BLaER1 (cell line): ENCODE results near the gene ELP6.

Experiments used
- H3K27ac ChIP-seq: shearing (Covaris generic); formaldehyde crosslinking; 2 replicates; pipeline ENCODE4 v1.8.1; 2022
- H3K27me3 ChIP-seq: shearing (Covaris generic); formaldehyde crosslinking; 2 replicates; pipeline ENCODE4 v1.8.1; 2022
- H3K36me3 ChIP-seq: shearing (Covaris generic); formaldehyde crosslinking; 2 replicates; pipeline ENCODE4 v1.8.1; 2022
- H3K4me1 ChIP-seq: shearing (Covaris generic); formaldehyde crosslinking; 2 replicates; pipeline ENCODE4 v1.8.1; 2022
- H3K4me2 ChIP-seq: shearing (Covaris generic); formaldehyde crosslinking; 2 replicates; pipeline ENCODE4 v1.8.1; 2022
- H3K4me3 ChIP-seq: shearing (Covaris generic); formaldehyde crosslinking; 2 replicates; pipeline ENCODE4 v1.8.1; 2022
- H3K9ac ChIP-seq: shearing (Covaris generic); formaldehyde crosslinking; 2 replicates; pipeline ENCODE4 v1.8.1; 2022
- H3K9me3 ChIP-seq: shearing (Covaris generic); formaldehyde crosslinking; 2 replicates; pipeline ENCODE4 v1.8.1; 2022
- H4K20me1 ChIP-seq: shearing (Covaris generic); formaldehyde crosslinking; 2 replicates; pipeline ENCODE4 v1.8.1; 2022
- Cebpa-rat ChIP-seq: shearing (Covaris generic); IDR thresholded peaks from 2 replicates; pipeline ENCODE4 v1.8.1; 2022

ELP6 gene

DNA sequence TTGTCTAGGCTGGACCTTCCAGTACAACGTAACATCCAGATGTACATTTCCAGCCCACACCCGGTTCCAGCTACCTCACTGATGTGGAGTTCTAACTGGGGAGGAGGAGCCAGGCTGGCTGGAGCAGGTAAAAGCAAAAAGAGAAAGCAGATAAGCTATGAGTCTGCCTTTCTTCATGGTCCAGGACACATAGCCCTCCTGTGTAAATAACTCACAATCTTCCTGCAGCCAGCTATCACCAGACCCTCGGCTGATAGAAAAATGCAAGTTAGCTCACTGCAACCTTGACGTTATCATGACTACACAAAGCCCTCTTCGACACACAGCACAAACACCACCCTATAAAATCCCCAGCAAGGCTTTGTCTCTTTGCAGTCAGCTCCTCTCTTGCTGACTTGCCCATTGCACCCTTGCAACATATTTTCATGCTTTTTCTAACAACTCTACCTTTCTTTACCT, 20.5 kb upstream of the ELP6 start:
- H3K27ac ChIP-seq: no peak overlapping the region
- H3K9me3 ChIP-seq: 0 out of 2 replicates have a peak, but pooled peaks cover 6% of the 10 kb centered on the region
- TF ChIP-seq Cebpa-rat: no peak
- H3K27me3 ChIP-seq: no peaks in the 10 kb centered on the region
- no peak overlapping the region for H3K9ac ChIP-seq
- H3K4me1 ChIP-seq: no peaks in the 10 kb centered on the region
- H3K36me3 ChIP-seq: no peaks in the 10 kb centered on the region
- H3K4me3 ChIP-seq: no peak overlapping the region
- H3K4me2 ChIP-seq: no peak overlapping the region
- no peaks in the 10 kb centered on the region for H4K20me1 ChIP-seq

DNA sequence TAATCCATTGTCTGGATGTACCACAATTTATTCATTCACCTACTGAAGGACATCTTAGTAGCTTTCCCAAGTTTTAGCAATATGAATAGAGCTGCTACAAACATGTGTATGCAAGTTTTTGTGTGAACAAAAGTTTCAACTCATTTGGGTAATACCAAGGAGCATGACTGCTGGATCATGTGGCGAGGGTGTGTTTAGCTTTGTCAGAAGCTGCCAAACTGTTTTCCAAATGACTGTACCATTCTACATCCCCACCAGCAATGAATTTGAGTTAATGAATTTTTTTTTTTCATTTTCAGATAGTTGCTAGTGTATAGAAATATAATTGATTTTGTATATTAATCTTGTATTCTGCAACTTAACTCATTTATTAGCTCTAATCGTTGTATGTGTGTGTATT, 20.0 kb upstream of the ELP6 start:
- H3K9ac ChIP-seq: no peak overlapping the region
- H3K36me3 ChIP-seq: no peaks in the 10 kb centered on the region
- H3K4me3 ChIP-seq: no peak overlapping the region
- TF ChIP-seq Cebpa-rat: no peak
- no peaks in the 10 kb centered on the region for H4K20me1 ChIP-seq
- no peaks in the 10 kb centered on the region for H3K4me1 ChIP-seq
- no peak overlapping the region for H3K27ac ChIP-seq
- no peaks in the 10 kb centered on the region for H3K27me3 ChIP-seq
- H3K9me3 ChIP-seq: peaks cover 12% of the 10 kb centered on the region; the same call in 1 of the 2 replicates
- H3K4me2 ChIP-seq: no peak overlapping the region

DNA sequence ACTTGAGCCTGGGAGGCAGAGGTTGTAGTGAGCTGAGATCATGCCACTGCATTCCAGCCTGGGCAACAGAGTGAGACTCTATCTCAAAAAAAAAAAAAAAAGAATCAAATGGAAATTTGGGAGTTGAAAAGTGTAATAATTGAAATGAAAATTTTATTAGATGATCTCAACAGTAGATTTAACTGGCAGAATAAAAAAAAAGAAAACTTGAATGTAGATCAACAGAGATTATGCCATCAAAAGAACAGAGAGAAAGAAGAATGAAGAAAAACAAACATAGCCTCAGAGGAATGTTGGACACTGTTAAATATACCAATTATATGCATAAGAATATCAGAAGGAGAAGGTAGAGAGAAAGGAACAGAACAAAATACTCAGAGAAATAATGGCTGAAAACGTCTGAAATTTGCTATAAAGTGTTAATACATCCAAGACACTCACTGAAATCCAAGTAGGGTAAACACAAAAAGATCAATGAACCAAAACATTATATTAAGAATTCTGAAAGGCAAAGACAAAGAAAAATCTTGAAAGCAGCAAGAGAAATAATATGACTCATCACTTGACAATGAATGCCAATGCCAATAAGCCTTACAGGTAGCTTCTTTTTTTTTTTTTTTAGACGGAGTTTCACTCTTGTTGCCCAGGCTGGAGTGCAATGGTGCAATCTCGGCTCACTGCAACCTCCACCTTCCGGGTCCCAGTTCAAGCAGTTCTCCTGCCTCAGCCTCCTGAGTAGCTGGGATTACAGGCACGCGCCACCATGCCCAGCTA, 14.6 kb upstream of the ELP6 start:
- Histone ChIP-seq H4K20me1 (no peaks in the 10 kb centered on the region), H3K4me3 (no peak overlapping the region), H3K27ac (no peak overlapping the region), H3K4me1 (peaks cover 14% of the 10 kb centered on the region), H3K4me2 (no peak overlapping the region), H3K27me3 (no peaks in the 10 kb centered on the region), H3K9me3 (peaks cover 24% of the 10 kb centered on the region), H3K9ac (no peak overlapping the region), H3K36me3 (no peaks in the 10 kb centered on the region)
- TF ChIP-seq Cebpa-rat: no peak

DNA sequence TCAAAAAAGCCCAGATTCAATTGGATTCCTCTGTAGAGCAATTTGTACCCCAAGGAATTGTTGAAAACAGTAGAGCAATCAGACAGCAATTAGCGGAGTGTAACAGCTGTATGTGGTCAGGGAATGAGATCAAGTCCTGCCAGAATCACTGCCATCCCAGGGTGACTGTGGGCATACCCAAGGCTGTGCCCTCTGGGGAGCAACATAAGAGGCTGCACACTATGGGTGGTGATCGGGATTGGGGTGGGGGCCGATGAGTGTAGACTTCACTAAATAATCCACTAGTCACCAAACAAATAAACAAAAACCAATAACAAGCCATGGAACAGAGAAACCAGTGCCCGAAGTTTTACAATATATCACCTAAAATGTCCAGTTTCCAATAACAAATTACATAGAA, 12.1 kb upstream of the ELP6 start:
- Histone ChIP-seq H3K27ac (no peak overlapping the region), H3K9ac (no peak overlapping the region), H3K36me3 (no peaks in the 10 kb centered on the region), H3K27me3 (no peaks in the 10 kb centered on the region), H3K4me3 (no peak overlapping the region), H3K4me1 (peaks cover 33% of the 10 kb centered on the region), H4K20me1 (no peaks in the 10 kb centered on the region), H3K9me3 (peaks cover 24% of the 10 kb centered on the region), H3K4me2 (peak overlapping the region; percentile 36; the same call in 1 of the 2 replicates)
- no peak for TF ChIP-seq Cebpa-rat

DNA sequence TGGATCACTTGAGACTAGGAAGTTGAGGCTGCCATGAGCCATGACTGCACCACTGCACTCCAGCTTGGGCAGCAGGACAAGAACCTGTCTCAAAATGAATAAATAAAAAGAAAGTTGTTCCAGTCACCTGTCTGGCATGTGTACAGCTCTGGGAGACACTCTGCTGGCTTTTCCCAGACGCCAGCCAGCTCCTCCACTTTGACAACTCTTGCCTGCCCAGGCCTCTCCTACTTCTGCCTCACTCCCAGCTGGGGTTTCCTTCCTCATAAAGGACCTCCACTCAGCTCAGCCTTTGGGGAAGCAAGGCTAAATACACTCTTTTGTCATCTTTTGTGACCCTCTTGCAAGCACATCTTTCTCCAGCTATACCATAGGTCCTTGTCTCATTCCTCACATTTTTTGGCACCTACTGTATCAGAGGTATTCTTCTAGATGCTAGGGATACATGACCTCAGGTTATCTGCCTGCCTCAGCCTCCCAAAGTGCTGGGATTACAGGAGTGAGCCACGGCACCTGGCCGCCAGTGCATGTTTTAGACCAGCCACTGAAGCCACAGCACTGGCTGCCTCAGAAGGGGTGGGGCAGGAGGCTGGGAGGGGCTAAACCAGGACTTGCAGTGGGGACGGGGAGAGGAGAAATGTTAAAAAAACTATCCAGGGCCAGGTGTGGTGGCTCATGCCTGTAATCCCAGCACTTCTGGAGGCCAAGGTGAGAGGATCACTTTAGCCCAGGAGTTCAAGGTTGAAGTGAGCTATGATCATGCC, 10.0 kb upstream of the ELP6 start:
- Histone ChIP-seq H3K9me3 (peaks cover 13% of the 10 kb centered on the region), H3K27ac (no peak overlapping the region), H3K36me3 (no peaks in the 10 kb centered on the region), H3K4me1 (peaks cover 33% of the 10 kb centered on the region), H3K4me2 (no peak overlapping the region), H4K20me1 (no peaks in the 10 kb centered on the region), H3K9ac (no peak overlapping the region), H3K4me3 (no peak overlapping the region), H3K27me3 (no peaks in the 10 kb centered on the region)
- no peak for TF ChIP-seq Cebpa-rat

DNA sequence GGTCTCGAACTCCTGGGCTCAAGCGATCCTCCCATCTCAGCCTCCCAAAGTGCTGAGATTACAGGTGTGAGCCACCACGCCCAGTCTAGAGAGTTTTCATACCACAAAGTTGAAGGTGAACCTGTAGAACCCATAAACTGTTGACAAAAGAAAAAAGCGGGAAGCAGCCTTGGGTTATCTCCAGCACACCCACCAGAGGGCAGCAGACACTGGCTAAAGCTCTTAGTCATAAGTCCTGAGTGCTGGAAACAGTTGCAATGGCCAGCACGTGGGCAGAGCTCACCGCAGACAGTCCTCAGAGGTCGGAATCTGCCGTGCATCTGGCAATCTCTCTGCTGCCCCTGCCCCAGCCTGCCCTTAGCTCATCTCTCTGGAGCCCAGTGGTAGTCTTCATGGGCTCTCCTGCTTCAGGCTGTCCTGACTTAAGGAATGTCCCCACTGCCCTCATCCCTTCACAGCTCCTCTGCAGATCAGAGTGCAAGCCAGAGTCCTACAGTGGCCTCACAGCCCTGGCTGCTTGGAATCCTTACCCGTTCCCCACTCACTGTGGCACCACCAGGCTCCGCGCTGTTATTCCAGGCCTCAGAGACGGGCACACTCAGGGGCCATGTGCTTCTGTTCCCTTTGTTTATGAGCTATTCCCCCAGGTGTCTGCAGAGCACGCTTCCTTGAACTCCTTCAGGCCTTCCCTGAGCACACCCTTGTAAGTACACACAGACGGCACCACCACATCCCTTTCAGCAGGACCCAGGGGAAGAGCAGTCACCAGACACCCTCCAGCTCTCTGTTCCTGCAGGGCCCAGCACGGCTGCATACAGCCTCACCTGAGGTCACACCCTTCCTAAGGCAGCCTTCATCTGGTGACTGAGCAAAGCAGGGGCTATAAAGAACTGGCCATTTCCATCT, 8.8 kb upstream of the ELP6 start:
- H3K9ac ChIP-seq: peak overlapping the region; percentile 41; the same call in 1 of the 2 replicates
- H4K20me1 ChIP-seq: no peaks in the 10 kb centered on the region
- H3K9me3 ChIP-seq: peaks cover 1% of the 10 kb centered on the region; the same call in 1 of the 2 replicates
- peaks cover 33% of the 10 kb centered on the region for H3K4me1 ChIP-seq
- H3K4me3 ChIP-seq: no peak overlapping the region
- H3K27me3 ChIP-seq: no peaks in the 10 kb centered on the region
- H3K4me2 ChIP-seq: peak overlapping the region; percentile 52
- H3K36me3 ChIP-seq: no peaks in the 10 kb centered on the region
- peak overlapping the region; percentile 62 for H3K27ac ChIP-seq
- no peak for TF ChIP-seq Cebpa-rat

DNA sequence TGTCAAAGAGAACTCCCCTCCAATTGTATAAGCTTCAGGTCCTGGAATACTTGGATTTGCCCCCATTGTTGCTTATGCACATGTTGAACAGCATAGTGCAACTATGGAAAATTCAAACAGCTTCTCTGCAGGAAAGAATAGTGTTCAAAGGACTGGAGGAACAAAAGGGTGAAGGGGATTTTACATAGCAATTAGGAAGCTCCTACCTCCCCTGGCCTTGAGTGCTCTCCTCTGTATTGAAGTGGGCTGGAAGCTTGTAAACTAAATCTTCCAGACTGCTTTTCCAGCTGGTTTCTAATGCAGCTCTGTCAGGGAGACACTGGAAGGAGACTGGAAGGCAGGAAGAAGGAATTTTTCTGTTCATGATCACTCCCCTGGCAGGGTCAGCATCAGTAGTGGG, 7.2 kb upstream of the ELP6 start:
- no peak overlapping the region for H3K4me3 ChIP-seq
- no peak overlapping the region for H3K9ac ChIP-seq
- H3K4me2 ChIP-seq: no peak overlapping the region
- H3K27me3 ChIP-seq: no peaks in the 10 kb centered on the region
- no peak for TF ChIP-seq Cebpa-rat
- H3K9me3 ChIP-seq: no peaks in the 10 kb centered on the region
- H3K4me1 ChIP-seq: peaks cover 30% of the 10 kb centered on the region
- H3K36me3 ChIP-seq: no peaks in the 10 kb centered on the region
- H4K20me1 ChIP-seq: no peaks in the 10 kb centered on the region
- no peak overlapping the region for H3K27ac ChIP-seq

DNA sequence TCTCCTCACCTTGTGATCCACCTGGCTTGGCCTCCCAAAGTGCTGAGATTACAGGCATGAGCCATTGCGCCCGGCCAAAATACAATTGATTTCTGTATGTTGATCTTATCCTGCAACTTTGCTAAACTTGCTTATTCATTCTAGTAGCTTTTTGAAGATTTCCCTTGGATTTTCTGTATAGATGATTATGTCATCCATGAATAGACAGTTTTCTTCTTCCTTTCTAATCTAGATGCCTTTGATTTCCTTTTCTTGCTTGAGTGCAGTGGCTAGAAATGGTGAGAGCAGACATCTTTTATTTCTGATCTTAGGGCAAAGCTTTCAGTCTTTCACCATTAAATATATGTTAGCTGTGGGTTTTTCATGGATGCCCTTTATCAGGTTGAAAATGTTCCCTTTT, 4.4 kb upstream of the ELP6 start:
- no peak for TF ChIP-seq Cebpa-rat

DNA sequence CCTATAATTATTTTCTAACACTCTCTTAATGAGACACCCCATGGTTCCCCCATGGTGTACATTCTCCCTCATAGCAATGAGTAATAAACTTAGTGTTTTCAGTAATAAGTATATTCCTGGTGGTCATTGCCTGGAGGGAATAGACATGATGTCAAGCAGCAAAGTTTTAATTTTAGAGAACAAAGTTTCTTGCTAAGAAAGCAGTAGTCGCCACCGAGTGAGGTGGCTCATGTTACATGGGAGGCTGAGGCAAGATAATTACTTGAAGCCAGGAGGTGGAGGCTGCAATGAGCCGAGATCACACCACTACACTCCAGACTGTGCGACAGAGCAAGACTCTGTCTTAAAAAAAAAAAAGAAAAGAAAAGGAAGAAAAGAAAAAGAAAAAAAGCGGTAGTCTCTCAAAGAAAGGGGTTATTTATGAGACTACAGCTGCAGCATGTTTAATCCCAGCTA, 2.4 kb upstream of the ELP6 start:
- Histone ChIP-seq H3K9ac (no peak overlapping the region), H3K4me2 (no peak overlapping the region), H3K27me3 (no peaks in the 10 kb centered on the region)

More for the DNA sequence above, 4.4 kb upstream of the ELP6 start:
- Histone ChIP-seq H3K27me3 (no peaks in the 10 kb centered on the region), H3K36me3 (no peaks in the 10 kb centered on the region), H3K27ac (no peak overlapping the region), H3K9ac (no peak overlapping the region), H3K4me1 (peaks cover 21% of the 10 kb centered on the region), H3K9me3 (no peaks in the 10 kb centered on the region), H4K20me1 (no peaks in the 10 kb centered on the region), H3K4me3 (no peak overlapping the region), H3K4me2 (no peak overlapping the region)

More for the DNA sequence above, 2.4 kb upstream of the ELP6 start:
- H3K36me3 ChIP-seq: peaks cover 7% of the 10 kb centered on the region
- peaks cover 15% of the 10 kb centered on the region for H3K4me1 ChIP-seq
- H3K27ac ChIP-seq: no peak overlapping the region
- no peaks in the 10 kb centered on the region for H3K9me3 ChIP-seq
- no peaks in the 10 kb centered on the region for H4K20me1 ChIP-seq
- H3K4me3 ChIP-seq: no peak overlapping the region
- no peak for TF ChIP-seq Cebpa-rat
